Stimulated activated CD4-positive, alpha-beta T cell treated with anti-CD3 and anti-CD28 coated beads, Interleukin-2, amount 100 ng/mL, for 48 hours (primary cell): Measurements from ENCODE around the gene ALG1L2.
"Not testable (repeated sequence)": the region's sequence is repeated elsewhere in the genome, so short reads cannot be mapped to it uniquely, and the experiment has no call there.

ENCODE experiments used
- DNase-seq, 2 donors: peaks; one replicate each; pipeline ENCODE4 v3.0.0-alpha.2; 2020

The ALG1L2 gene

GRCh38 chr3:130094491-130094941, 12.9 kb downstream of the ALG1L2 start:
- DNase-seq = peak in 1 of 2 donors; percentile 23

- not testable (repeated sequence) for DNase-seq
Measured at GRCh38 chr3:130095858-130096257, 14.2 kb downstream of the ALG1L2 start.

- not testable (repeated sequence) for DNase-seq
Measured at GRCh38 chr3:130097096-130097495, 15.5 kb downstream of the ALG1L2 start.

DNA sequence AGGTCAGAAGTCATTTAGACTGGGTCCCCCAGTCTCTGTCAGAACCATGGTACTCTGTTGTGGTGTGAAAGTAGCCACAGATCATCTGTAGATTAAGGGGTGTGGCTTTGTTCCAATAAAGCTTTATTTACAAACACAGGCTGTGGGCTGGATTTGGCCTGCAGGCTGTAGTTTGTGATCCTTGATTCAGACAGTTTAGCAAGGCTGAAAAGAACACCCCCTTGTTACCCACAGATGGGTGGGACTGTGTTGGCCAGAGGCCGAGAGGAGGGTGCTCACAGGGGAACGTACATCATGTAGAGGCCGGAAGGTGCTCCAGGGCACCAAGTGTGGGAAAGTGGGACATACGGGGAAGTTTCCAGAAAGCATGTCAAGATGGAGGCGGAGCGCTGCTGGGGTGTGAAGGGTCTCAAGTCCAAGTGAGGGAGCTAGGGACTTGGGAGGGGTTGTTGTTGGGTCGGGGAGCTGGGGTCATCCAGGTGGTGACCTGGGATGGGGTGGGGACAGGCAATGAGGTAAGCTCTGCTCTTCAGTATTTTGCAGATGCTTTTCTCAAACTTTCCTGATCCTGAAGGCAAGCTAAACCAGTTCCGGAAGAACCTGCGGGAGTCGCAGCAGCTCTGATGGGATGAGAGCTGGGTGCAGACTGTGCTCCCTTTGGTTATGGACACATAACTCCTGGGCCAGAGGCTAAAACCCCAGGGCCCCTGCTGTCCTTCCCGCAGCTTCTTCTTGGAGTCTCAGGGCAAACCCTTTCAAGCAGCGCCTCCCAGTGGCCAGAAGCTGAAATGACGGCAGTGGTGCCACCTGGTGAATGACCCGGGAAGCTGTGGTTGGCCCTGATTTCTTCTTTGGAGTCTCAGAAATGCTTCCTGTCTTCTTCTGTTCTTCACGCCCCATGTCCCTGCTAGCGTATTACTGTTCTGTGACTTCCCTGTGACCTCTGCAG, 16.3 kb downstream of the ALG1L2 start:
- peak in 1 of 2 donors; percentile 28 for DNase-seq

DNA sequence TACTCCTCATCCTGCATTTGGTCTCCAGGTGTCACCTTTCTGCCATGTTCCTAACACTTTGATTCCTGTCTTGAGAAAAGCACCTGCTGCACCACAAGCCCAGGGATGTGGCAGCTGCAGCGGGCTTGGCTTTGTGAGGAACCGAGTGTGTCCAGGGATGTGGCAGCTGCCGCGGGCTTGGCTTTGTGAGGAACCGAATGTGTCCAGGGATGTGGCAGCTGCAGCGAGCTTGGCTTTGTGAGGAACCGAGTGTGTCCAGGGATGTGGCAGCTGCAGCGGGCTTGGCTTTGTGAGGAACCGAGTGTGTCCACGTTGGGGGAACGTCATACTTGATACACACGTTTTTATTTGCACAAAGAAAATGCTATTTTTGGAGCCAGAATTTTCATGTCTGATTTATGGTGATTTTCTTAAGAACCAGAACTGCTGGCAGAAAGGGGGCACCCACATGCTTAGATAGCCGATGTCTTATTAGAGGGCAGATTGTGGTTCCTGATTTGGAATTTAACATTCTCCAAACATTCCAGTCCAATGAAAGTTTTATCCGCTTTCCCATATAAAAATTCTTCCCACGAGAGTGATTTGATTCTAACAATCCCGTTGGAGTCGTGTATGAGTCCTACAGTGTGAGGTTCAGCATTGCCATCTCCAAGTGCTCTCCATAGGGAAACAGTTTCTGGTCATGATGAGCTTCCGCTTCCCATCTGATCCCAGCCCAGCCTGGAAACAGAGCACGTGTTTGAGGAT, 17.2 kb downstream of the ALG1L2 start:
- not testable (repeated sequence) for DNase-seq

DNA sequence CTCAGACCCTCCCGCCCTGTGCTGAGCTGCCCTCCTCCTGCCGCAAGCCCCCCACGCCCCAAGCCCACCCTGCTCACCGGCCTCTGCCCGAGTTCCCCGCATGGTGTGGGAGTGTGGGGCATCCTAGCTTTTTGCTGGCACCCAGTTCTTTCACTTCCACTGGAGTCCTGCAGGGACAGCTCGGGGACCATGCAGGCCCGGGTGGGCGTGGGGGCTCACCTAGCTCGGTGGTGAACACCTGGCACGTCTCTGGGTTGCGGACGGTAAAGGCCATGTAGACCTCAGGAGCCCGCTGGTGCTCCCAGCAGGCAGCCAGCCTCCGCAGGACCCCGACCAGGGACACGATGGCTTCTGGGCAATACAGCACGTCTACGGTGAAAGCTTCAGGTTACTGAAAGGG, 20.9 kb downstream of the ALG1L2 start:
- DNase-seq = not testable (repeated sequence)

- DNase-seq = not testable (repeated sequence)
Measured at GRCh38 chr3:130104191-130104590, 22.6 kb downstream of the ALG1L2 start.

DNA sequence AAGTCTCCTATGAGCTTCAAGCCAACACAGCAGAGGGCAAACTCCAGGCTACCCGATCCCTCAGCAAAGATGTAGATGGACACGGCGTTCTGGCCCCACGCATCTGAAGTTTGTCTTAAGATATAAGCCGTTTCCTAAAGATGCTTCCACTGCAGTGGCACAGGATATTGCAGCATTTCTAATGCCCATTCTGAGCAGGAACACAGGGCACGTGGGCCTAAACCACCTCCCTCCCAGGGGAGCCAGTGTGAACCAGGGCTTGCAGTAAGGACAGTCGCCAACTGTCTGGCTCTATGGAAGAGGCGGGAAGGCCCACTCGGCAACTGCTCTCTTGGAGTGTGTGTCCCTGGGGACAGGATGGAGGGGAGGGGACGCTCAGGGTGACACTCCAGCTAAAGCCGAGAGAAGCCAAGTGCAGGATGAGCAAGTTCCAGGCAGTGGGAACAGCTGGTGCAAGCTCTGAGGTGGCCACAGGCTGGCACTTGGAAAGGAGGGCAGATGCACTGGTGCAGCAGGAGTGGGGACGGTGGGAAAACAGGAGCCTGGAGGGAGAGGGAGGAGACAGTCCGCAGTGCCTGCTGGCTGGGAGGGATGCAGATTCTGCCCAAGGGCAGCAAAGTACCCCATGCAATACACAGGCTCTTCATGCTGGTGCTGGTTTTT, 25.8 kb downstream of the ALG1L2 start:
- DNase-seq = not testable (repeated sequence)

DNA sequence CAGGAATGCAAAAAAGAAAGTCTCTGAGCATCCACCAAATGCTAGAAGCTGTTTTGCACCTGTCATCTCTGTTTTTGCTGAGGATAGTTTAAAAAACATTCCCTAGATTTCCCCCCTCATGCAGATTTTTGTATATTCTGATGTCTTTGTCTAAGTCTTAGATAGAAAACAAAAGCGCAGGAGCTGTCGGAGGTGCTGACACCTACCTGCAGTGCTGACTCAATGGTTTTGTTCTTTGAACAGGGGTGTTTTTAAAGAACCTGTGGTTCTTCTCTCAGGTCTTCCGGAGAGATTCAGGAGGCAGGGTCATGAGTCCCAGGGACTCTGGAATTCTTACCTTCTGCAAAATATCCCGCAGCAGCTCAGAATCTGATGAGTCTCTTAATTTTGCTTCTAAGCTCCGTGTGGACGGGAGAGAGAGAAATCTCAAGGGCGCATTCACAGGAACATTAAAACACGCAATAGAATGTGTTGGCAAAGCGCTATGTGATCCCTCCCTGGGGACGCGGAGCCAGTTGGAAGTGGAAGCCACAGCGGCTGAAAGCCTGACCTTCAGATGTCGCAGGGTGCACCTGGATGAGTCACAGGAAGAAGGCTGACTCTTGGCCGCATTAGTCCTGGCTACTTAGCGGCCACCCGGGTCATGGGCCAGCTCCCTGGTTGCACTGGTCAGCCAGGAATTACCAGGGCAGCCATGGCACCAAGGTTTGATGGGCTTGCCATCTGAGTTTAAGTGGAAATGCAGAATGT, 27.4 kb downstream of the ALG1L2 start:
- not testable (repeated sequence) for DNase-seq

GRCh38 chr3:130110386-130111169, 28.9 kb downstream of the ALG1L2 start:
- peak in 1 of 2 donors; percentile 6 for DNase-seq

DNA sequence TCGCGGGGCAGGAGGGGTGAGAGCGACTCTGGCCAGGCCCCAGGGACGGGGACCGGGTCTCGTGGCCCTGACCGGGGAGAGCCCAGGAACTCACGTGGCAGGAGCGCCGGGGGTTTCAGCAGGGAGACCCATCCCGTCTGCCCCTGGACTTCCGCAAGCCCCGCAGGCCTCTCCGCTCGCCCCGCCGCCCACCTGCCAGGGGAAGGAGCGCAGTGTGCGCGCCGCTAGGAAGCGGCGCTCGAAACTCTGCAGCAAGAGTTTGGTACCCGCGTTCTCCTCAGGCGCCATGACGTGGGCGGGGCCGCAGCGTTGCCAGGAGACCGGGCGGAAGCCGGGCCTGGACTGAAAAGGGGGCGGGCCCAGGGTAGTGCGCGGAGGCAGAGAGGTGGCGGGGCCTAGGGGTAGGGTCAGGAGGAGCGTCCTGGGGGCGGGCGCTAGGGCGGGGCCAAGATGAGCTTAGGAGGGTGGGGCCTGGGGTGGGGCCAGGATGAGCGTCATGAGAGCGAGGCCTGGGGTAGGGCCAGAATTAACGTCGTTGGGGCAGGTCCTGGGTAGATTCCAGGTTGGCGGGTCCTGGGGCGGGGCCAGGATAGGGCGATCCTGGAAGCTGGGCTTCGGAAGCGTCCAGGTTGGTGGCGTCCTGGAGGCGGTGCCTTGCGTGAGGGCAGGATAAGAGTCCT, 29.7 kb downstream of the ALG1L2 start:
- DNase-seq = peak; percentile 97

- DNase-seq = peak; percentile 96 to 97
Measured at GRCh38 chr3:130111865-130112747, 30.5 kb downstream of the ALG1L2 start.

DNA sequence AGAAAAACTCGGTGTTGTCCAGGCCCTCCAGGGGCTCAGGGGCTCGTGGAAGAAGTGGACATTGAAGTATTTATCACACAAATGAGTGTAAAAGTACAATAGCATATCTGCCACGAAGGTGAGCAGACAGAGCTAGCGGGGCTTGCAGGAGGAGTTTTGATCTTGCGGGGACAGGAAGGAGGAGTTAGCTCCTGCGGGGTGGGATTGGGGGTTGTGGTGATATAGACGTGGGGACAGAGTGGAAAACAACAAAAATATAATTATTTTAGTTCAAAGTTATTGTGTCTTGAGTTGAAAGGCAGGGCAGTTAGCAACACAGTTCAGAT, 31.1 kb downstream of the ALG1L2 start:
- DNase-seq = not testable (repeated sequence)

GRCh38 chr3:130115400-130115799, 33.8 kb downstream of the ALG1L2 start:
- not testable (repeated sequence) for DNase-seq

- DNase-seq = no peak
Measured at GRCh38 chr3:130117933-130118332, 36.3 kb downstream of the ALG1L2 start.

- not testable (repeated sequence) for DNase-seq
Measured at GRCh38 chr3:130119824-130120223, 38.2 kb downstream of the ALG1L2 start.

DNA sequence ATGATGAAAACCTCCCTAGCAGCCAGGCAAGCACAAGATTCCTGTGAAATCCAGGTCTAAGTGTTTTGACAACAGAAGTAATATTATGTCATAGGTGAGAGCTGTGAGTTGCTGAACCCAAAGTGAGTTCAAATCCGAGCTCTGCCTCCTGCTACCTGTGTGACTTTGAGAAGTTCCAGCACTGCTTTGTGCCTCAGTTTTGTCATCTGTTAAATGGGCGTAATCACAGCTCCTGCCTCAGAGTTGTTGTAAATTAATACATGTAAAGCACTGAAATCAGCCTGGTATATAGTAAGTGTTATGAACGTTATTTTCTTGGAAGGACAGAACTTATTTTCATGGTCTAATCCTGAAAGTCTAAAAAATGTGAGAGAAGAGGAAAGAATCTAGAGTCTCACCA, 38.7 kb downstream of the ALG1L2 start:
- not testable (repeated sequence) for DNase-seq

DNA sequence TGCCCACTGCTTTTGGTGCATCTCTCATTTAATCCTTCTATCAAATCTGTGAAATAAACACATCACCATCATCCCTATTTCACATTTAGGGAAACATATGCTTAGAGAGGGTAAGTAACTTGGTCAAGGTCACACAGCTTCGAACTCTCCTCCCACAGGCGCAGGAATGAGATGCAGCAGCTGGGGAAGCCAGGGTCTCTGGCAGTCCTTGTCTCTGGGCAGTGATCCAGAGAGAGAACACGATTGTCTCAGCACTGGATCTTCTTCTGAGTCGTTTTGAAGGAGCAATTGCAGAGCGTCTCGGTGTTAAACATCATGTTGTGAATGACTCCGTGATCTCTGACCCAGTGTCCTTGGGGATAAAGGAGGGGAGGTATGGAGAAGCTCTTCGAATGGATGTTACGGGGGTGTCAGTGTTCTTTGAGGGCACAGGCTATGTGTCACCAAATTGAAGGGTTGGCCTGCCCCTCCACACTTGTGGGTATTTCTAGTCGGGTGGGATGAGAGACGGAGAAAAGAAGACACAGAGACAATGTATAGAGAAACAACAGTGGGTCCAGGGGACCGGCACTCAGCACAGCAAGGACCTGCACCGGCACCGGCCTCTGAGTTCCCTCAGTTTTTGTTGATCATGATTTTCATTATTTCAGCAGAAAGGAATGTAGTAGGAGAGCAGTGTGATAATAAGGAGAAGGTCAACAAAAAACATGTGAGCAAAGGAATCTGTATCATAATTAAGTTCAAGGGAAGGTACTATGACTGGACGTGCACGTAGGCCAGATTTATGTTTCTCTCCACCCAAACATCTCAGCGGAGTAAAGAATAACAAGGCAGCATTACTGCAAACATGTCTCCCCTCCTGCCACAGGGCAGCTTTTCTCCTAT, 41.5 kb downstream of the ALG1L2 start:
- not testable (repeated sequence) for DNase-seq

DNA sequence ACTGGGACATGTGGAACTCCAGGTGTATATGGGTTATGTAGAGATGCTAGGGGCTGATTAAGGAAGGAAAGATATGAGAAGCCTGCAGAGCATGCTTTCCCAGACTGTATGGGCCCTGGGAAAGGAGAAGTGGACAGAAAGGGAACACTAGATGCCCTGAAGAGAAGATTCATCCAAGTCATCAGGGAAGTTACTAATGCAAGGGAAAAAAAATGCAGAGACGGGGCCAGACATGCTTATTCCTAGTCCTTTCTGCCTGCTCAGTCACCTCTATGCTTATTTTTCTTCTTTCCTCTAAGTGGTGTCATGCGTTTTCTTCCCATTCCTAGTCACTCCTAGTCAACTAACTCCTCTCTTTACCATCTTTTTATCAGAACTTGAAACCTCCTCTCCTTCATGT, 43.8 kb downstream of the ALG1L2 start:
- DNase-seq = not testable (repeated sequence)
